ENCODE measurements around the gene FLNC. TPM values are rescaled to one million over a fixed set of nuclear protein-coding genes. Genes with fewer than 3 reads are reported as not detected.

The FLNC gene
- total RNA-seq, 3 donors from 2014 or later (not counting 1 experiment from before 2014, with no cell fraction given): 0.05 to 0.25 TPM; not detected in 1

- Mint-ChIP-seq H3K4me3 (no peak overlapping the region), H3K4me1 (no peaks in the 10 kb centered on the region), H3K9me3 (no peaks in the 10 kb centered on the region), H3K36me3 (no peaks in the 10 kb centered on the region), H3K27ac (no peak overlapping the region), H3K27me3 (ENCODE audit: low read depth in 2 of 2) (peaks cover 0 to 7% of the 10 kb centered on the region in 2 donors)
- Histone ChIP-seq H3K27me3 (ENCODE audit: control insufficient read depth, insufficient read depth, low read length) (no peaks in the 10 kb centered on the region), H3K4me1 (ENCODE audit: control insufficient read depth, insufficient read depth, low read length) (peaks cover 3% of the 10 kb centered on the region), H3K4me3 (ENCODE audit: low read length) (no peak overlapping the region), H3K9me3 (ENCODE audit: control insufficient read depth, insufficient read depth, low read length) (no peaks in the 10 kb centered on the region), H3K36me3 (ENCODE audit: control insufficient read depth, insufficient read depth, low read length) (no peaks in the 10 kb centered on the region), H3K27ac (ENCODE audit: low read length) (no peak overlapping the region)
- intact Hi-C loops (cut with micrococcal nuclease): no loop called here
- no peak for DNase-seq
- no peak for ATAC-seq
- WGBS (ENCODE audit: insufficient coverage): 86% methylated on average over 22 of the region's 22 CpGs
- TF ChIP-seq CTCF (IDR thresholded peaks at IDR 0.05): no peak
Observed at GRCh38 chr7:128838109-128838779, 8.0 kb downstream of the FLNC start.

GRCh38 chr7:128838981-128839731 lies 8.9 kb downstream of the FLNC start:
- no peaks in the 10 kb centered on the region for H3K9me3 ChIP-seq (ENCODE audit: control insufficient read depth, insufficient read depth, low read length)
- H3K9me3 Mint-ChIP-seq: no peaks in the 10 kb centered on the region
- no peak overlapping the region for H3K27ac Mint-ChIP-seq
- ATAC-seq (no peak), DNase-seq (no peak)
- TF ChIP-seq CTCF (IDR thresholded peaks at IDR 0.05): no peak
- H3K4me1 Mint-ChIP-seq: no peaks in the 10 kb centered on the region
- no peaks in the 10 kb centered on the region for H3K27me3 ChIP-seq (ENCODE audit: control insufficient read depth, insufficient read depth, low read length)
- no peak overlapping the region for H3K4me3 Mint-ChIP-seq
- H3K27me3 Mint-ChIP-seq (ENCODE audit: low read depth in 2 of 2): no peaks in the 10 kb centered on the region
- intact Hi-C loops (cut with micrococcal nuclease): no loop called here
- H3K4me1 ChIP-seq (ENCODE audit: control insufficient read depth, insufficient read depth, low read length): peaks cover 3% of the 10 kb centered on the region
- WGBS (ENCODE audit: insufficient coverage): 93% methylated on average over 17 of the region's 17 CpGs
- H3K36me3 ChIP-seq (ENCODE audit: control insufficient read depth, insufficient read depth, low read length): no peaks in the 10 kb centered on the region
- no peak overlapping the region for H3K4me3 ChIP-seq (ENCODE audit: low read length)
- no peak overlapping the region for H3K27ac ChIP-seq (ENCODE audit: low read length)
- H3K36me3 Mint-ChIP-seq: no peaks in the 10 kb centered on the region

GRCh38 chr7:128839751-128840177 lies 9.6 kb downstream of the FLNC start:
- no peak for ATAC-seq
- Mint-ChIP-seq H3K9me3 (no peaks in the 10 kb centered on the region), H3K27me3 (ENCODE audit: low read depth in 2 of 2) (no peaks in the 10 kb centered on the region), H3K36me3 (no peaks in the 10 kb centered on the region), H3K4me1 (no peaks in the 10 kb centered on the region), H3K27ac (no peak overlapping the region), H3K4me3 (no peak overlapping the region)
- TF ChIP-seq CTCF (IDR thresholded peaks at IDR 0.05): no peak
- Histone ChIP-seq H3K36me3 (ENCODE audit: control insufficient read depth, insufficient read depth, low read length) (no peaks in the 10 kb centered on the region), H3K4me3 (ENCODE audit: low read length) (no peak overlapping the region), H3K27ac (ENCODE audit: low read length) (no peak overlapping the region), H3K27me3 (ENCODE audit: control insufficient read depth, insufficient read depth, low read length) (no peaks in the 10 kb centered on the region), H3K4me1 (ENCODE audit: control insufficient read depth, insufficient read depth, low read length) (peaks cover 3% of the 10 kb centered on the region), H3K9me3 (ENCODE audit: control insufficient read depth, insufficient read depth, low read length) (no peaks in the 10 kb centered on the region)
- intact Hi-C loops (cut with micrococcal nuclease): loop anchor here (5.0 kb wide), 1 partner anchor 43 kb away; no protein-coding TSS in a partner anchor
- 88% methylated on average over 12 of the region's 13 CpGs for WGBS (ENCODE audit: insufficient coverage)
- DNase-seq: no peak

Data from natural killer cell (primary cell).